ENCODE data around the gene TGM5.

The TGM5 gene

DNA sequence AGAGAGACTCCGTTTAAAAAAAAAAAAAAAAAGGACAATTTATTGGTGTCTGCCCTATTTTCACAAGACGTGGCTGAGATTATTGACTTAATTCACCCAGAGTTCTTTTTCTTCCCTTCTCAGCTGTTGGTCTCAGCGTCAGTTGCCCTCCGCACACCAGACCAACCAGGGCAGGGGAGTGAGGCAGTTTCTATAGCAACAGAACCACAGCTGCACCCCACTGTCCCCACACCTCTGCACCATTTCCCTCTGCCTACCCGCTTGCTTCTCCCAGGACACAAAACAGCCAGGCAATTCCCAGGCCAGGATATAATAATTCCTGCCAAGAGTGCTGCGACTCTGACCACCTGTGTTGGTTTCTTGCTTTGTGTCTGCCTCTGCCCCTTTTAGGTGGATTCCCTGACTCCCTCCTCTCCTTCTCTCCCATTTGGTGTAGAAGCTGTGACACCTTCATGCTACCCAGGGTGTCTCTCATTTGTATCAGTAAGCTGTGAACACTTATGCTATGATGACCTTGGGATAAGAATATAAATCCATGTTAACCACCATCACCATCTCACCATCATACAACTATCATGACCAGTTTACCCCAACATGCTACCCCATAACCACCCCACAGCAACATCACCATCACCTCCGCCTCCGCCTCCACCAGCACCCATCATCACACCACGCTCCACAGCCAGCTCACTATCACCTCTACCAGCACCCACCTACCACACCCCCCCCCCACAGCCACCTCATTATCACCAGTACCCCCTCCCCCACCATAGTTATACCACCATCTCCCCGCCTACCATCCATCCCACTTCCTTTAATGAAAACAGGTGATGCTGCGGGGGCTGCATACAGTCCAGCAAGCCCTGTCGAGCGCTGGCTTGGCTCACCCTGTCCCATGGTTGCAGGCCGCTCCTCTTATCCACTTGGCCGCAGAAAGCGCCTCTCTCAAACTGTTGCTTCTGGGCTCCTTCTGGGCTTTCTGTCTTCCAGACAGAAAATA lies 46.5 kb downstream of the TGM5 start:
- FAIRE-seq (peak; percentile 63), DNase-seq (ENCODE audit: insufficient read length, low spot score) (no peak)

- DNase-seq (ENCODE audit: insufficient read length, low spot score) = peak; percentile 44
- no peak for FAIRE-seq
Observed at GRCh38 chr15:43218908-43219706, 47.6 kb downstream of the TGM5 start.

DNA sequence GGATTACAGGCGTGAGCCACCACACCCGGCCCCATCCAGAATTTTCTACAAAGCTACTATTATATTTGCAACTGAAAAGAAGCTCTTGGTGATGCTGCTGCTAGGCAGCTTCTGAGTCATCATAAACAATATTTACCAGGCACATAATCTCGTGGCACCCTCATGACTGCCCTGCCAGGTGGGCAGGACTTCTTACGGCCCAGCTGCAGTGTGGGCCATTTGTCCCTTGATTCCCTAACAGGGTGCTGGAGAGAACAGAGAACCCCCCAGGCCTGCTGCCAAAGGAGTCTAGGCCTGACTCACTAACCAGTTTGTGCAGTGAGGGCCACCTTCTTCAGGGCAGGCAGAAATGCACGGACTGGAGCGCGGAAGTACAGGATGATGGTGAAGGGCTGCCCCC lies 50.8 kb downstream of the TGM5 start:
- DNase-seq (ENCODE audit: insufficient read length, low spot score) = no peak
- no peak for FAIRE-seq

- FAIRE-seq = no peak
- DNase-seq (ENCODE audit: insufficient read length, low spot score) = no peak
Observed at GRCh38 chr15:43214592-43215295, 52.0 kb downstream of the TGM5 start.

DNA sequence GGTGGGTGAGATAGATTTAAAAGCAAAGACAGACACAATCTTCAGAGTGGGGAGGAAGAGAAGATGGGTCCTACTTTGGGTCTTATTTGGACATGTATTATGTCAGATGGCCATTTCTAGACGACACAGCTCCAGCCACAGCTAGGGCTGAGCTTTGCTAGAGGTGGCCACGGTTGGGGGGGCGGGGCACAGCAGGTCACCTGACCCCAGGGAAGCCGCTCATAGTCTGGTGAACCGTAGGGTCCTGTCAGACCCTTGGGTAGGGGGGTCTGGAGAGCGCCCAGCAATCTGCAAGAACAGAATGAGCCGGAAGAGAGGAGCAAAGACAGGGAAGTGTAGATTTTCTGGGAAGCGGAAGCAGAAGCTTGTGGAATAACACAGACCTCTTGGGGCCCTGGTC lies 52.6 kb downstream of the TGM5 start:
- DNase-seq (ENCODE audit: insufficient read length, low spot score) = no peak
- FAIRE-seq = no peak

GRCh38 chr15:43213466-43213865 lies 53.3 kb downstream of the TGM5 start:
- FAIRE-seq (no peak), DNase-seq (ENCODE audit: insufficient read length, low spot score) (no peak)

GRCh38 chr15:43212951-43213350 lies 53.8 kb downstream of the TGM5 start:
- DNase-seq (ENCODE audit: insufficient read length, low spot score) = no peak
- FAIRE-seq = no peak

- DNase-seq (ENCODE audit: insufficient read length, low spot score) (no peak), FAIRE-seq (no peak)
Observed at GRCh38 chr15:43212299-43212698, 54.4 kb downstream of the TGM5 start.

DNA sequence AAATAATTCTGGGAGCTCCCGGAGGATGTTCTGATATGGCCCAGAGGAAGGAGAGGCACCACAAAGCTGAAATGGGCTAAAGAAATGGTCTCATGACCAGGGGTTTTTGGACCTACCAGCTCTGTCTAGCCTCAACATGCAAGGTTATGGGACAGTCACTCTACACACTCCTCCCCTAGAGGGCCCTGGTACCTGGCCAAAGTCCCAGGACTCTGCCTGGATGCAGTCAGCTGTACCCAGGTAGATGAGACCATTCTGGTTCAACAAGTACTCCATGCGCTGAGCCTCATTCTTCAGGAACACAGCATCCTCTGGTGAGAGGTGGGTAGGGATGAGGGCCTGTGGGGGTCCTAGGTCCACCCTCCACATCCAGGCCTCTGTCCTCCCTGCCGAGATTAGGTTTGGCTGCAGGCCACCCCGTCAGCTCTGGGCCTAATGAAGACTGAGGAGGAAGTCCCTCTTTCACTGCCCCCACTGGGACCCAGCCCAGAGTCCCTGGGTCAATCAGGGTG lies 55.4 kb downstream of the TGM5 start:
- FAIRE-seq (no peak), DNase-seq (ENCODE audit: insufficient read length, low spot score) (no peak)

GRCh38 chr15:43210807-43211206 lies 55.9 kb downstream of the TGM5 start:
- FAIRE-seq (no peak), DNase-seq (ENCODE audit: insufficient read length, low spot score) (no peak)

- FAIRE-seq (no peak), DNase-seq (ENCODE audit: insufficient read length, low spot score) (no peak)
Observed at GRCh38 chr15:43210172-43210745, 56.5 kb downstream of the TGM5 start.

- DNase-seq (ENCODE audit: insufficient read length, low spot score) (no peak), FAIRE-seq (no peak)
Observed at GRCh38 chr15:43209059-43209824, 57.5 kb downstream of the TGM5 start.

DNA sequence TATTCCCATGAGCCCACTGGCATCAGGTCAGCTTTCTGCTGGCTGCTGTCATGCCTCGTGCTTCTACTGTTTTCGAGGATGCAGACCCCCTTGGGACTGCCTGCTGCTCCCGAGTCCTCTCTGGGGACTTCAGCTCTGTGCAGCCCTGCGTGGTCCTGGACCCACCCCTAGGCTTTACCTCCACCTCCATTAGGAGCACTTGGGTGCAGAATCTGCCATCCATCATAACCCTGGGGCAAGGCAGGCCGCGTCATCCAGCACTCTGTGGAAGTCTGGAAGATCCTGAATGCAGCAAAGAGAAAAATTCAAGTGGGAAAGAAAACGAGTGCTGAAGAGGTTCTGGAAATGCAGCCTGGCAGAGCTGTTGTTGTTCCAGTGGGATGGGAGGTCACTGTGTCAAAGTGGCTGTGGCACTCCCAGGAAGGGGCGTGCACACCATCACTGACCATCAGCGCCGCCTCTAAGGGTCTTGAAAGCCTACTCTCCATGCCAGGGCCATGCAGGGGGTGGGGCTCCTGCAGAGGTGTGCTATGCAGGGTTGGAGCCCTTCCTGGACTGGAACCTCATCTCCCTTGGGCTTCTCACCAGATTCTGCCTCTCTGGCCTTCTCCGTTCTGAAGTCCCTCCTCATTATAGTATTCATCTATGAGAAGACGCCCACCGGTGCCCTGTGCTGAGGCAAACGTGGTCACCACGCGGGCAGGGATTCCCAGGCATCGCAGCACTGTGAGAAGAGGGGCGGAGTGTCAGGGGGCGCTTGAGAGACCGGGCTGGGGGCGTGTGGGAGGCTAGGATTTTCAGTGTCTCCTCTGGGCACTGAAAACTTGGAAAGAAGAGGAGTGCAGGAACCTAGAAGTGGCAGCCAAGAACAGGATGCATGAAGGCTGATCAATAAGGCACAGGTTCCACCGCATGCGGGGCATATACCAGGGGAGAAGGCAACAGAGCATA lies 58.4 kb downstream of the TGM5 start:
- no peak for DNase-seq (ENCODE audit: insufficient read length, low spot score)
- FAIRE-seq = no peak

- DNase-seq (ENCODE audit: insufficient read length, low spot score) (no peak), FAIRE-seq (no peak)
Observed at GRCh38 chr15:43207024-43207423, 59.7 kb downstream of the TGM5 start.

- FAIRE-seq = no peak
- DNase-seq (ENCODE audit: insufficient read length, low spot score) = no peak
Observed at GRCh38 chr15:43206054-43206453, 60.7 kb downstream of the TGM5 start.

GRCh38 chr15:43204016-43204901 lies 62.5 kb downstream of the TGM5 start:
- DNase-seq (ENCODE audit: insufficient read length, low spot score) (peak; percentile 72), FAIRE-seq (peak; percentile 67)

DNA sequence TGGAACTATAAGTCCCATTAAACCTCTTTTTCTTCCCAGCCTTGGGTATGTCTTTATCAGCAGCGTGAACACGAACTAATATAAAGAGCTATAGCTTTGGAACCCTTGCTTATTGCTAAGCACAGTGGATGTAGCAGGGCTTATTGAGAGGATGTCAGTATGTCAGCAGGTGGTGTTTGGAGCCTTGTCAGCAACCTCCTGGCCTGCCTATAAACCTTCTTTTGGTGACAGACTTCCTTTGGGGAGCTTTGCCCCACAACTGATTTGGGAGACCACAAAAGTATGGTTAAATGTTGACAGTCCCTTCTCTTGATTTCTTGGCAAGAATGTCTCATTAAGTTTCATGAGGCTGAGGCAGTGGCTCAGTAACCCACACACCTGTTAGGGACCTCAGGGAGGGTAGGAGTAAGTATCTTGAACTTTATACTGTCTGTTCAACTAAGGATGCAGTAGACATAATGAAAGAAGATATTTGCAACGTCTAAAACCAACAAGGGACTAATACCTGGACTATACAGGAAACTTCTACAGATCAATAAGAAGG lies 66.7 kb downstream of the TGM5 start:
- DNase-seq (ENCODE audit: insufficient read length, low spot score) (no peak), FAIRE-seq (no peak)
